A549 (cell line): ENCODE measurements around the gene TRDMT1. TPM values are rescaled to one million over a fixed set of nuclear protein-coding genes. Genes with fewer than 3 reads are reported as not detected.

Experiments
- BCL3 ChIP-seq: fragments of >200 bp; sonication (Bioruptor Twin); formaldehyde crosslinking; IDR thresholded peaks from 3 replicates; pipeline ENCODE4 v1.6.1; 2016
- CHD4 ChIP-seq: fragments of 200-600 bp; sonication (generic); IDR thresholded peaks from 2 replicates; pipeline ENCODE4 v1.6.1; 2016; ENCODE audit warnings: antibody characterized with exemption, mild to moderate bottlenecking, borderline replicate concordance
- CTCF ChIP-seq: fragments of >200 bp; sonication (Bioruptor Twin); formaldehyde crosslinking; IDR thresholded peaks from 3 replicates; pipeline ENCODE4 v1.5.1; 2016
- E2F6 ChIP-seq: IDR thresholded peaks from 2 replicates; pipeline ENCODE4 v1.6.1; 2012; ENCODE audit warnings: low read depth, borderline replicate concordance
- EHF ChIP-seq: fragments of 250-450 bp; sonication (Bioruptor Pico); IDR thresholded peaks from 2 replicates; pipeline ENCODE4 v1.5.0; 2020; ENCODE audit warnings: mild to moderate bottlenecking
- ESRRA ChIP-seq: fragments of 150-350 bp; IDR thresholded peaks from 2 replicates; pipeline ENCODE4 v1.6.1; 2014; ENCODE audit warnings: mild to moderate bottlenecking, low read length, borderline replicate concordance
- FOSL2 ChIP-seq, 2 experiments: fragments of 450-650 bp in 1 of 2; fragments of >200 bp in 1 of 2; sonication (Bioruptor Twin) in 1 of 2; formaldehyde crosslinking; IDR thresholded peaks; 2 replicates each; pipeline versions ENCODE4 v1.5.0 to v1.6.1; 2016 to 2020; ENCODE audit warnings: mild to moderate bottlenecking in 1 of 2, moderate library complexity in 1 of 2
- FOXS1 ChIP-seq: fragments of 250-450 bp; sonication (Bioruptor Pico); IDR thresholded peaks from 2 replicates; pipeline ENCODE4 v1.5.0; 2020; ENCODE audit warnings: mild to moderate bottlenecking, moderate library complexity
- HES2 ChIP-seq: fragments of >200 bp; sonication (Bioruptor Twin); formaldehyde crosslinking; IDR thresholded peaks from 2 replicates; pipeline ENCODE4 v1.6.1; 2016
- HEYL ChIP-seq: fragments of 250-450 bp; sonication (Bioruptor Pico); IDR thresholded peaks from 2 replicates; pipeline ENCODE4 v1.8.0; 2021; ENCODE audit warnings: mild to moderate bottlenecking, moderate library complexity
- KDM1A ChIP-seq: fragments of 200-600 bp; sonication (generic); IDR thresholded peaks from 2 replicates; pipeline ENCODE4 v1.6.1; 2016; ENCODE audit warnings: low read depth, mild to moderate bottlenecking
- MAX ChIP-seq: IDR thresholded peaks from 2 replicates; pipeline ENCODE4 v1.6.1; 2012
- NFE2L2 ChIP-seq: fragments of 150-350 bp; conservative IDR thresholded peaks from 2 replicates; pipeline ENCODE4 v1.6.1; 2014; ENCODE audit warnings: low read length
- NPAS2 ChIP-seq: fragments of 250-450 bp; sonication (Bioruptor Pico); IDR thresholded peaks from 2 replicates; pipeline ENCODE4 v1.8.0; 2022; ENCODE audit warnings: mild to moderate bottlenecking, moderate library complexity, borderline replicate concordance
- PHF8 ChIP-seq: fragments of 200-600 bp; sonication (generic); IDR thresholded peaks from 2 replicates; pipeline ENCODE4 v1.6.1; 2016; ENCODE audit warnings: low read depth, mild to moderate bottlenecking, antibody characterized with exemption, moderate library complexity, borderline replicate concordance
- POLR2A ChIP-seq: IDR thresholded peaks from 2 replicates; pipeline ENCODE4 v1.6.1; 2012; ENCODE audit warnings: mild to moderate bottlenecking, low read length
- RAD21 ChIP-seq, 2 experiments: fragments of >200 bp in 1 of 2; sonication (Bioruptor Twin) in 1 of 2; formaldehyde crosslinking in 1 of 2; IDR thresholded peaks in 1 of 2; conservative IDR thresholded peaks in 1 of 2; 2 replicates in 1 of 2; 3 replicates in 1 of 2; pipeline ENCODE4 v1.6.1; 2012 to 2018; ENCODE audit warnings: inconsistent platforms in 1 of 2
- REST ChIP-seq: fragments of 200-600 bp; sonication (generic); IDR thresholded peaks from 2 replicates; pipeline ENCODE4 v1.6.1; 2016; ENCODE audit warnings: antibody characterized with exemption, mild to moderate bottlenecking, moderate library complexity
- RNF2 ChIP-seq: fragments of 200-600 bp; sonication (generic); IDR thresholded peaks from 2 replicates; pipeline ENCODE4 v1.6.1; 2016; ENCODE audit warnings: low read depth, mild to moderate bottlenecking, antibody characterized with exemption, moderate library complexity, borderline replicate concordance
- TFCP2L1 ChIP-seq: fragments of 250-450 bp; sonication (Bioruptor Pico); IDR thresholded peaks from 2 replicates; pipeline ENCODE4 v1.5.0; 2021; ENCODE audit warnings: mild to moderate bottlenecking
- ZNF302 ChIP-seq: fragments of 250-450 bp; sonication (Bioruptor Pico); IDR thresholded peaks from 2 replicates; pipeline ENCODE4 v1.9.0; 2021; ENCODE audit warnings: inconsistent platforms, mild to moderate bottlenecking, moderate library complexity
- polyA plus RNA-seq, 4 experiments: library from polyadenylated mRNA; depleted of rRNA in 3 of 4; stranded (reverse); fragments of >200 nt; fragmentation: RNase III in 1 of 4; extraction: RNeasy Plus Mini Kit Qiagen cat#74134 plus additional on column Dnase treatment in 1 of 4; gene quantifications; 2 replicates in 3 of 4; 3 replicates in 1 of 4; pipeline ENCODE4 v1.2.3, GENCODE V29; 2011 to 2017

Gene TRDMT1
- polyA plus RNA-seq, 2 of the 4 experiments (the other 2 are of a cell fraction): 2.4 to 7.4 TPM

- TF ChIP-seq MAX: peak; percentile 93
- peak; percentile 69 for TF ChIP-seq BCL3
- peak; percentile 51 for TF ChIP-seq POLR2A
- TF ChIP-seq CTCF: no peak; the same call in 2 of the 3 replicates
- no peak for TF ChIP-seq FOSL2 (IDR thresholded peaks at IDR 0.05)
- peak; percentile 38; the same call in 1 of the 2 replicates for TF ChIP-seq FOSL2 (CRISPR knock-in tag; IDR thresholded peaks at IDR 0.05)
- no peak for TF ChIP-seq NFE2L2
- TF ChIP-seq RAD21 (conservative IDR thresholded peaks at IDR 0.05 in 1 of 2, IDR thresholded peaks at IDR 0.05 in 1 of 2): peak; percentile 34 to 39
- TF ChIP-seq REST: no peak; the same call in 1 of the 2 replicates
- no peak for TF ChIP-seq TFCP2L1 (CRISPR knock-in tag)
- TF ChIP-seq E2F6: peak; percentile 87
- TF ChIP-seq CHD4: no peak
- TF ChIP-seq HEYL (CRISPR knock-in tag): no peak
- TF ChIP-seq FOXS1 (CRISPR knock-in tag): no peak
- no peak for TF ChIP-seq HES2
- no peak; the same call in 1 of the 2 replicates for TF ChIP-seq EHF (CRISPR knock-in tag)
- TF ChIP-seq ZNF302: no peak
- TF ChIP-seq ESRRA: no peak
- peak; percentile 99 for TF ChIP-seq PHF8
- TF ChIP-seq RNF2: no peak
- no peak for TF ChIP-seq NPAS2 (CRISPR knock-in tag)
- TF ChIP-seq KDM1A: no peak
- TF ChIP-seq, all 56 proteins: peak for 19
These were observed at the start of gene TRDMT1 (continued) for GRCh38 chr10:17200912-17201793.
